H9 (cell line): Measurements from ENCODE around the gene ST6GALNAC3. TPM values are rescaled to one million over a fixed set of nuclear protein-coding genes. Genes with fewer than 3 reads are reported as not detected.

Experiments
- DNase-seq: peaks from one replicate; pipeline ENCODE4 v3.0.0-alpha.2; 2017
- H2AFZ ChIP-seq: one replicate; pipeline ENCODE4 v1.6.1; 2013; ENCODE audit warnings: mild to moderate bottlenecking, low read length, control low read depth, moderate library complexity
- H2AK5ac ChIP-seq: 2 replicates; pipeline ENCODE4 v1.6.1; 2013; ENCODE audit warnings: low read length, control low read depth, mixed read lengths; ENCODE audit not compliant: insufficient read length
- H2BK120ac ChIP-seq: one replicate; pipeline ENCODE4 v1.6.1; 2013; ENCODE audit warnings: low read depth, mild to moderate bottlenecking, low read length, control low read depth, inconsistent platforms; ENCODE audit not compliant: poor library complexity, severe bottlenecking
- H2BK12ac ChIP-seq: 2 replicates; pipeline ENCODE4 v1.6.1; 2013; ENCODE audit warnings: low read length, control low read depth, mixed read lengths, low read depth; ENCODE audit not compliant: insufficient read length
- H2BK15ac ChIP-seq: 2 replicates; pipeline ENCODE4 v1.6.1; 2013; ENCODE audit warnings: low read depth, low read length, control low read depth
- H2BK20ac ChIP-seq: one replicate; pipeline ENCODE4 v1.6.1; 2013; ENCODE audit warnings: low read depth, mild to moderate bottlenecking, low read length, control low read depth, inconsistent platforms; ENCODE audit not compliant: poor library complexity, severe bottlenecking
- H2BK5ac ChIP-seq: 2 replicates; pipeline ENCODE4 v1.6.1; 2013; ENCODE audit warnings: low read length, control low read depth, mixed read lengths; ENCODE audit not compliant: insufficient read length
- H3K14ac ChIP-seq: 2 replicates; pipeline ENCODE4 v1.6.1; 2013; ENCODE audit warnings: low read length, control low read depth; ENCODE audit not compliant: insufficient read depth
- H3K18ac ChIP-seq: 2 replicates; pipeline ENCODE4 v1.6.1; 2013; ENCODE audit warnings: low read depth, mild to moderate bottlenecking, mixed read lengths, low read length, control low read depth; ENCODE audit not compliant: insufficient read length
- H3K23ac ChIP-seq: 2 replicates; pipeline ENCODE4 v1.6.1; 2013; ENCODE audit warnings: low read length, control low read depth, mixed read lengths, low read depth; ENCODE audit not compliant: insufficient read length
- H3K23me2 ChIP-seq: 2 replicates; pipeline ENCODE4 v1.6.1; 2013; ENCODE audit warnings: low read depth, mild to moderate bottlenecking, mixed read lengths, low read length, control low read depth; ENCODE audit not compliant: insufficient read length, poor library complexity, severe bottlenecking
- H3K27ac ChIP-seq: 2 replicates; pipeline ENCODE4 v1.5.1; 2013; ENCODE audit warnings: low read length, control low read depth, mixed read lengths, low read depth; ENCODE audit not compliant: insufficient read length
- H3K27me3 ChIP-seq: 2 replicates; pipeline ENCODE4 v1.6.1; 2013; ENCODE audit warnings: low read length, control low read depth, inconsistent platforms; ENCODE audit not compliant: insufficient read depth
- H3K4ac ChIP-seq: 2 replicates; pipeline ENCODE4 v1.6.1; 2013; ENCODE audit warnings: low read depth, mild to moderate bottlenecking, control low read depth, inconsistent platforms, low read length, moderate library complexity
- H3K4me1 ChIP-seq: 2 replicates; pipeline ENCODE4 v1.6.1; 2013; ENCODE audit warnings: low read length, control low read depth, inconsistent platforms; ENCODE audit not compliant: insufficient read depth
- H3K4me2 ChIP-seq: 2 replicates; pipeline ENCODE4 v1.6.1; 2013; ENCODE audit warnings: low read length, control low read depth, mixed read lengths; ENCODE audit not compliant: insufficient read length, insufficient read depth
- H3K56ac ChIP-seq: 2 replicates; pipeline ENCODE4 v1.6.1; 2013; ENCODE audit warnings: low read depth, mild to moderate bottlenecking, mixed read lengths, low read length, control low read depth; ENCODE audit not compliant: insufficient read length
- H3K79me1 ChIP-seq: 2 replicates; pipeline ENCODE4 v1.6.1; 2013; ENCODE audit warnings: low read depth, mild to moderate bottlenecking, moderate library complexity, low read length, control low read depth, inconsistent platforms; ENCODE audit not compliant: insufficient read depth, poor library complexity, severe bottlenecking
- H3K79me2 ChIP-seq: 2 replicates; pipeline ENCODE4 v1.6.1; 2013; ENCODE audit warnings: low read length, control low read depth, inconsistent platforms; ENCODE audit not compliant: insufficient read depth
- H3K9ac ChIP-seq: 2 replicates; pipeline ENCODE4 v1.6.1; 2013; ENCODE audit warnings: low read length, control low read depth, mixed read lengths; ENCODE audit not compliant: insufficient read length; ENCODE audit errors: extremely low read depth
- H3K9me3 ChIP-seq: one replicate; pipeline ENCODE4 v1.6.1; 2013; ENCODE audit warnings: low read depth, low read length, inconsistent platforms; ENCODE audit not compliant: control insufficient read depth
- H3T11ph ChIP-seq: one replicate; pipeline ENCODE4 v1.6.1; 2013; ENCODE audit warnings: mild to moderate bottlenecking, low read length, control low read depth, inconsistent platforms
- H4K20me1 ChIP-seq: one replicate; pipeline ENCODE4 v1.6.1; 2013; ENCODE audit not compliant: control insufficient read depth, insufficient read length, insufficient read depth
- H4K5ac ChIP-seq: 2 replicates; pipeline ENCODE4 v1.6.1; 2013; ENCODE audit warnings: low read depth, mild to moderate bottlenecking, mixed read lengths, low read length, control low read depth; ENCODE audit not compliant: insufficient read length
- H4K8ac ChIP-seq: replicated peaks from 2 replicates; pipeline ENCODE4 v1.6.1; 2013; ENCODE audit warnings: low read length, control low read depth, mixed read lengths, low read depth; ENCODE audit not compliant: insufficient read length
- H4K91ac ChIP-seq: 2 replicates; pipeline ENCODE4 v1.6.1; 2013; ENCODE audit warnings: low read depth, mild to moderate bottlenecking, moderate library complexity, mixed read lengths, low read length, control low read depth; ENCODE audit not compliant: insufficient read length
- H3K27ac Mint-ChIP-seq, 3 experiments: 2 replicates in 2 of 3; 3 replicates in 1 of 3; pipeline ENCODE4 v1.8.0; 2020 to 2021; ENCODE audit warnings: mixed read lengths in 3 of 3, mild to moderate bottlenecking in 1 of 3, moderate library complexity in 1 of 3
- H3K27me3 Mint-ChIP-seq: 2 replicates; pipeline ENCODE4 v1.8.0; 2021; ENCODE audit warnings: low read depth, mild to moderate bottlenecking, moderate library complexity, mixed read lengths
- H3K36me3 Mint-ChIP-seq, 3 experiments: 2 replicates in 2 of 3; 3 replicates in 1 of 3; pipeline ENCODE4 v1.8.0; 2020 to 2021; ENCODE audit warnings: low read depth in 3 of 3, mixed read lengths in 3 of 3; ENCODE audit not compliant: insufficient read depth in 1 of 3
- H3K4me1 Mint-ChIP-seq, 2 experiments: 2 replicates each; pipeline ENCODE4 v1.8.0; 2020; ENCODE audit warnings: mixed read lengths in 2 of 2
- H3K4me3 Mint-ChIP-seq, 2 experiments: 2 replicates in 1 of 2; 3 replicates in 1 of 2; pipeline ENCODE4 v1.8.0; 2020 to 2021; ENCODE audit warnings: mild to moderate bottlenecking in 2 of 2, mixed read lengths in 2 of 2, moderate library complexity in 1 of 2
- H3K9me3 Mint-ChIP-seq, 2 experiments: 2 replicates in 1 of 2; 3 replicates in 1 of 2; pipeline ENCODE4 v1.8.0; 2020; ENCODE audit warnings: mild to moderate bottlenecking in 2 of 2, mixed read lengths in 2 of 2, moderate library complexity in 1 of 2
- CTCF ChIP-seq: fragments of 200-600 bp; sonication (generic); conservative IDR thresholded peaks from 3 replicates; pipeline ENCODE4 v1.8.0; 2021; ENCODE audit warnings: antibody characterized with exemption, mild to moderate bottlenecking
- WGBS: extraction: QIAGEN DNeasy Blood & Tissue Kit; methylation state at CpG from one replicate; pipeline ENCODE4 v1.1.7; 2013; ENCODE audit warnings: missing lambda C conversion rate, low lambda C conversion rate, mixed read lengths; ENCODE audit not compliant: insufficient read length; ENCODE audit errors: extremely low coverage; 5-methylcytosine and 5-hydroxymethylcytosine counted together
- total RNA-seq: library from RNA; stranded (reverse); gene quantifications from 2 replicates; pipeline ENCODE4 v1.2.1, GENCODE V29; 2021

The ST6GALNAC3 gene
- total RNA-seq, 1 experiment from 2014 or later, result 11.2 TPM

GRCh38 chr1:76613886-76614285, 539.3 kb downstream of the ST6GALNAC3 start:
- no peak overlapping the region for H3K27ac ChIP-seq
- H3K4me2 ChIP-seq, result no peak overlapping the region
- H3K9ac ChIP-seq, result no peak overlapping the region
- H2BK15ac ChIP-seq, result no peak overlapping the region
- no peak overlapping the region for H2BK12ac ChIP-seq
- Mint-ChIP-seq H3K4me1 (no peaks in the 10 kb centered on the region), H3K36me3 (no peaks in the 10 kb centered on the region; a peak in 1 of 7 replicates), H3K27ac (no peak overlapping the region), H3K4me3 (no peak overlapping the region), H3K9me3 (no peaks in the 10 kb centered on the region; a peak in 1 of 5 replicates), H3K27me3 (no peaks in the 10 kb centered on the region)
- no CpG with 5 or more reads among the region's 2 CpGs for WGBS
- H3K79me2 ChIP-seq, result no peaks in the 10 kb centered on the region
- H2BK20ac ChIP-seq, result no peak overlapping the region
- H2BK120ac ChIP-seq, result no peak overlapping the region
- H3K27me3 ChIP-seq, result no peaks in the 10 kb centered on the region
- no peak overlapping the region for H3T11ph ChIP-seq
- H4K5ac ChIP-seq, result no peak overlapping the region
- H3K4me1 ChIP-seq, result no peaks in the 10 kb centered on the region
- no peak overlapping the region for H4K8ac ChIP-seq
- H3K56ac ChIP-seq, result no peak overlapping the region
- H4K91ac ChIP-seq, result no peak overlapping the region
- no peak overlapping the region for H2AK5ac ChIP-seq
- H3K79me1 ChIP-seq, result no peaks in the 10 kb centered on the region
- no peaks in the 10 kb centered on the region for H3K9me3 ChIP-seq
- no peak for DNase-seq
- no peak overlapping the region for H3K18ac ChIP-seq
- H4K20me1 ChIP-seq, result no peaks in the 10 kb centered on the region
- H2BK5ac ChIP-seq, result no peak overlapping the region
- no peaks in the 10 kb centered on the region for H3K23me2 ChIP-seq
- no peak for TF ChIP-seq CTCF
- no peak overlapping the region for H2AFZ ChIP-seq
- H3K4ac ChIP-seq, result no peak overlapping the region
- H3K23ac ChIP-seq, result no peak overlapping the region
- no peak overlapping the region for H3K14ac ChIP-seq
